Kidney epithelial cell (primary cell): ENCODE results near the gene DHRSX. TPM values are rescaled to one million over a fixed set of nuclear protein-coding genes. Genes with fewer than 3 reads are reported as not detected.

Source experiments
- DNase-seq: peaks from one replicate; pipeline ENCODE4 v3.0.0-alpha.2; 2010; ENCODE audit warnings: low read depth
- H3K27me3 ChIP-seq: 2 replicates; pipeline ENCODE4 v1.6.0; 2011; ENCODE audit warnings: low read length; ENCODE audit not compliant: control insufficient read depth, insufficient read depth
- H3K36me3 ChIP-seq: 2 replicates; pipeline ENCODE4 v1.5.1; 2011; ENCODE audit warnings: low read length; ENCODE audit not compliant: control insufficient read depth, insufficient read depth
- H3K4me3 ChIP-seq: 2 replicates; pipeline ENCODE4 v1.5.1; 2011; ENCODE audit warnings: low read depth, mild to moderate bottlenecking, control low read depth, low read length
- CTCF ChIP-seq: IDR thresholded peaks from 2 replicates; pipeline ENCODE4 v1.5.1; 2011; ENCODE audit warnings: mild to moderate bottlenecking, moderate library complexity, low read length, control low read depth, inconsistent platforms; ENCODE audit not compliant: insufficient read depth, poor library complexity, severe bottlenecking
- total RNA-seq: library from RNA; depleted of rRNA; stranded (reverse); fragments of >200 nt; gene quantifications from 2 replicates; pipeline ENCODE4 v1.2.3, GENCODE V29; 2015

Gene DHRSX
- 31.2 and 41.9 TPM in 2 replicates for total RNA-seq

- H3K27me3 ChIP-seq = no peaks in the 10 kb centered on the region
- no peaks in the 10 kb centered on the region for H3K36me3 ChIP-seq
- no peak for TF ChIP-seq CTCF
- DNase-seq = no peak
- H3K4me3 ChIP-seq = peak within 1 kb of the TSS; percentile 86
Measured at GRCh38 chrX:2500803-2501558, at the start of gene DHRSX, which contains the start of gene ZBED1. DHRSX (minus strand) TSS chrX:2500976; CDS start chrX:2500925, 51 bp downstream. ZBED1 (minus strand) TSS chrX:2500976; CDS start chrX:2490719, 10,257 bp downstream.

- no peaks in the 10 kb centered on the region for H3K36me3 ChIP-seq
- H3K4me3 ChIP-seq = no peak overlapping the region
- DNase-seq = no peak
- TF ChIP-seq CTCF = no peak
- peaks cover 2% of the 10 kb centered on the region for H3K27me3 ChIP-seq
Measured at GRCh38 chrX:2549876-2550275, 49.1 kb upstream of the DHRSX start.

GRCh38 chrX:2548711-2549423 is 48.1 kb upstream of the DHRSX start:
- DNase-seq = no peak
- H3K36me3 ChIP-seq = no peaks in the 10 kb centered on the region
- peaks cover 2% of the 10 kb centered on the region for H3K27me3 ChIP-seq
- no peak overlapping the region for H3K4me3 ChIP-seq
- TF ChIP-seq CTCF = no peak

GRCh38 chrX:2547736-2548135 is 47.0 kb upstream of the DHRSX start:
- no peak for TF ChIP-seq CTCF
- DNase-seq = no peak
- H3K36me3 ChIP-seq = no peaks in the 10 kb centered on the region
- peaks cover 2% of the 10 kb centered on the region for H3K27me3 ChIP-seq
- no peak overlapping the region for H3K4me3 ChIP-seq

- Histone ChIP-seq H3K27me3 (peaks cover 2% of the 10 kb centered on the region), H3K4me3 (no peak overlapping the region), H3K36me3 (no peaks in the 10 kb centered on the region)
- no peak for TF ChIP-seq CTCF
- DNase-seq = no peak
Measured at GRCh38 chrX:2546496-2546895, 45.7 kb upstream of the DHRSX start.
